ES-I3 (cell line): Measurements from ENCODE around the gene TLR9.
A peak's percentile ranks its signal among the peaks of the same experiment; 100 is the strongest.

Source experiments
- H3K36me3 ChIP-seq: 2 replicates; pipeline ENCODE4 v1.6.1; 2013; ENCODE audit warnings: mild to moderate bottlenecking, low read length, control low read depth, moderate library complexity; ENCODE audit not compliant: insufficient read depth
- H3K4me1 ChIP-seq: 2 replicates; pipeline ENCODE4 v1.6.1; 2013; ENCODE audit warnings: mild to moderate bottlenecking, control low read depth, low read length; ENCODE audit not compliant: insufficient read depth
- H3K9ac ChIP-seq: 2 replicates; pipeline ENCODE4 v1.6.1; 2013; ENCODE audit warnings: low read depth, mild to moderate bottlenecking, low read length, moderate library complexity
- H3K9me3 ChIP-seq: 2 replicates; pipeline ENCODE4 v1.6.1; 2013; ENCODE audit warnings: mild to moderate bottlenecking, low read length, moderate library complexity; ENCODE audit not compliant: control insufficient read depth, insufficient read depth

The TLR9 gene

DNA sequence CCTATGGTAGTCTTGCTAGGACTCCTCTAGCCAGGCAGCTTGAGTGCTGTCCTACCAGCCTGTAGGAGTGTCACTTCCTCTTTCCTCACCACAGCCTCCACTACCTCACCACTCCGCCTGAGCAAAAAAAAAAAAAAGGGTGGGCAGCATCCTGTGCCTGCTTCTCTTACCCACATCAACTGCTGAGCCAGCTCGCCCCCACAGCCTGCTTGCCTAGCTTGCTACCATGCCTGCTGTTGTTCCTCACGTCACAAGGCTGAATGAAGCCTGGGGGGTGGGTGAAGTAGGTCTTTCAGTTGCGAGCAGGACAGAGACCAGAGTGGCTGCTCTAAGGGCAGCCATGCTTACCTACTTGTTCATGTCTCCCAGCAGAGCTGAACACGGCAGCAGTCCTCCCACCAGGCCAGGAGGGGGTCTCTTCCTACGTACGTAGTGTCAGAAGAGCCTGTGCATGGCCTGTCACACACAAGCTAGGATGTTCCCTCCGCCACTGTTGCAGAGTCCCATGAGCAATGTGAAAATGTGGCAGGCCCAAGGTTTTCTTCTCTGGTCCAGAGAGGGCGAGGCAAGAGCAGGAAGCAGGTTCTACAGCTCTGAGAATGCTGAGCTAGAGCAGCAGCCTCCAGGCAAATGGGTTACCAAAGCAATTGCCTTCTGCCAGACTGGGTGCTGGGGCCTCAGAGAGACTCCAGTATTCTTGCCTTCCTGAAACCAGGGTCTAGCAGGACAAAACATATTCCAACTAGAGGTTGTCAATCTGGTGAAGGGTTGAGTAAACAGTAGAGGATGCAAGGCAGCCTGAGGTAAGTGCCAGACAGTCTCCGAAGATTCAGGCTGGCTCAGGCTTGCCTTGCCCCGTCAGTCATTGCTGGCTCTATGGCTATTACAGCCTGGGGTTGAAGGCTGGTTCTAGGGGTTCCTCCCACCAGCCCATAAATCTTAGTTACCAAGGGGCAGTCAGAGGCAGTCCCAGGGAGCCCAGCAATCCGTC, 28.2 kb upstream of the TLR9 start:
- H3K36me3 ChIP-seq = peaks cover 46% of the 10 kb centered on the region

DNA sequence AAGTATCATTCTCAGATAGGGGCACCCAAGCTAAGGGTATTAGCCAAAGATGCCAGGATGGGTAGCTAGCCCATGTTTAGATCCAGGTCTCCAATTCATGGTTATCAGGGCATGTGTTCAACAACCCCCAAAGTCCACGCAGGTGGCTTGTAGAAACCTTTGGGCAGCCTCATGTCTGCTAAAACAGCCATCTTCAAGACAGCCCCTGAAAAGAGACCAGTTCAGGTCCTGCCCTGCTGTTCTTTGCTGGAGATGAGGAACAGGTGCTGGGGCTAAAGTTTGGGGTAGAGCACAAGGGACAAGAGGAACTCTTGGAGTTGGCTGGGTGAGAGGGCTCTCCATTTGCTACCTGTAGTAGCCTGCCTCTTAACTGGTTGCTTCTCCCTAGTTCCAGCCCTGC, 24.7 kb upstream of the TLR9 start:
- Histone ChIP-seq H3K9ac (no peak overlapping the region), H3K4me1 (no peaks in the 10 kb centered on the region), H3K36me3 (peaks cover 15% of the 10 kb centered on the region), H3K9me3 (no peaks in the 10 kb centered on the region)

More for the DNA sequence above, 28.2 kb upstream of the TLR9 start:
- H3K4me1 ChIP-seq = no peaks in the 10 kb centered on the region
- no peaks in the 10 kb centered on the region for H3K9me3 ChIP-seq
- no peak overlapping the region for H3K9ac ChIP-seq

DNA sequence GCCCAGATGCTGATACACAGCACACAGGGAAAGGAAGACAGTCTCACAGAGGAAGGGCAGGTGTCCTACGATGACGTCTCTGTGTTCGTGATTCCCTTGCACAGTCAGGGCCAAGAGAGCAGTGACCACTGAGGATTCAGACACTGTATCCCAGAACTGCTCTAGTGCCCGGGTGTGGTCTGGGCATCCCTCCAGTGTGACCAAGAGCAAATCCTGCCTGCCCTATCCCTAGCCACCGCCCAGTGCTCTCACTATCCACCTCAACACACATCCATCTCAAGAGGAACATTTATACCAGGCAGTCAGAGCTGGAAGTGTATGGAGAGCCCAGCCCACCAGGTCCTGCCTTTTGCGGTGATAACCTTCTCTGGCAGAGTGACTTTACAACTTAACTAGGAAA, 24.2 kb upstream of the TLR9 start:
- no peaks in the 10 kb centered on the region for H3K9me3 ChIP-seq
- H3K9ac ChIP-seq = no peak overlapping the region
- no peaks in the 10 kb centered on the region for H3K4me1 ChIP-seq
- H3K36me3 ChIP-seq = peaks cover 15% of the 10 kb centered on the region

DNA sequence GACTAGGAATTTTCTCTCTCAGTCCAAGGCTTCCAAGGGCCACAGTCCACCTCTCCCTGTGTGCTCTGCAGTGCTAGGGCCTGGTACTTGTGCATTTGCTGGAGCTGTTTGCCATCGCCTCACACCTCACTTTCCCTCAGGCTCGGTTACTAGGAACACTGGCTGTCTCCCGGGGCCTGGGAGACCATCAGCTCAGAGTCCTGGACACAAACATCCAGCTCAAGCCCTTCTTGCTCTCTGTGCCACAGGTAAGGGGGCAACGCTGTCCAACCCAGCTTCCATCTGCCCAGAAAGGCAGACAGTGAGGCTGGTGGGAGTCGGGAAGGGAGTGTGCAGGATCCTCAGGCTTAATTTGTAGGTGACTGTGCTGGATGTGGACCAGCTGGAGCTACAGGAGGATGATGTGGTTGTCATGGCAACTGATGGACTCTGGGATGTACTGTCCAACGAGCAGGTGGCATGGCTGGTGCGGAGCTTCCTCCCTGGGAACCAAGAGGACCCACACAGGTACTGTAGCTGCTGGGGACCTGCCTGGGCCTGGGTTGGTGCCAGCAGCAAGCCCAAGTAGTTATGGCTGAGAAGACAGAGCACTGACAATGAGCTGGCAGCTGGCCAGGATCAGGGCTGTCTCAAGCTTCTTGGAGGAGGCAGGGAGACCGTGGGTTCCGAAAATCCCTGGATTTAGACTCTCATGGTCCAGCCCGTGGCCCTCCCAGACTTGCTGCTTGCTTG, 23.5 kb upstream of the TLR9 start:
- Histone ChIP-seq H3K4me1 (0 out of 2 replicates have a peak, but pooled peaks cover 4% of the 10 kb centered on the region), H3K9me3 (no peaks in the 10 kb centered on the region), H3K36me3 (peaks cover 13% of the 10 kb centered on the region), H3K9ac (no peak overlapping the region)

DNA sequence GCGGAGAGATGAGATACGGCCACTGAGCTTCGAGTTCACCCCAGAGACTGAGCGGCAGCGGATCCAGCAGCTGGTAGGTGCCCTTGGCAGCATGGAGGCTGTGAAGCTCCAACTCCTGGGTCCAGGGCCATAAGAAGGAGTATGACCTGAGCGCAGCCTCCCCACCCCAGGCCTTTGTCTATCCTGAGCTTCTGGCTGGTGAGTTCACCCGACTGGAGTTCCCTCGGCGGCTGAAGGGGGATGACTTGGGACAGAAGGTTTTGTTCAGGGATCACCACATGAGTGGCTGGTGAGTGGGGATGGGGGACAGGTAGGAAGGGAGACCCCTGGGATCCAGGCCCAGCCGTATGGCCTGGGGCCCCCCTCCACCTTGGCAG, 22.7 kb upstream of the TLR9 start:
- Histone ChIP-seq H3K4me1 (0 out of 2 replicates have a peak, but pooled peaks cover 4% of the 10 kb centered on the region), H3K9ac (no peak overlapping the region), H3K9me3 (0 out of 2 replicates have a peak, but pooled peaks cover 3% of the 10 kb centered on the region), H3K36me3 (peaks cover 8% of the 10 kb centered on the region; the same call in 1 of the 2 replicates)

DNA sequence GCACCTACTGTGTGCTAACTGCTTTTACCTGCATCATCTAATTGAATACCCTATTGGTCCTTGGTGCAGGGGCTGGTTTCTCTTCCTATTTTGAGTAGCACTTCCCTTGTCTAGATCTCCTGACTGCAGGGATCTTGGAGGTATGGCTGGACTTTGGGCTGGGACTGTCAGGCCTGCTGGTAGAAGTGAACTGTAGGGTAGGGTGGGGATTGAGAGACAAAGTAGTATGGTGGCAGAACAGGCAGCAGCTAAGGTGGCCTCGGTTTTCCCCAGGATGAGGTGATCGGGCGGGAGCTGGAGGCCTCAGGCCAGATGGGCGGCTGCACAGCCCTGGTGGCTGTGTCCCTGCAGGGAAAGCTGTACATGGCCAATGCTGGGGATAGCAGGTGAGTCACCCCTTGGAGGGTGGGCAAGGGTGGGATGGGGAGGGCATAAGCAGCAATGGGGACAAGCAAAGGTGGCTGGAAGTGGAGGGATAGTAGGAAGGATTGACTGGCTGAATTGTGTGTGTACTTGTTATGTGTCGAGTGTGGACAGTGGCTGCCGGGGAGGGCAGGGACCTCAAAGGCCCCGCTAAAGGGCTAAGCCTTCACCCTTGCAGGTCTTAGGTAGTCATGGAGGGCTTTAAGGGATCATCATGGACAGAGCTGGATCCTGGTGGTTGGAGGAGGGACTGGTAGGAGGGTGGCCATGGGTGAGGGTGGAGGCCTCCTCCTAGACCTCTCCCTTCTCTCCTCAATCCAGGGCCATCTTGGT, 22.1 kb upstream of the TLR9 start:
- Histone ChIP-seq H3K4me1 (0 out of 2 replicates have a peak, but pooled peaks cover 4% of the 10 kb centered on the region), H3K9me3 (0 out of 2 replicates have a peak, but pooled peaks cover 3% of the 10 kb centered on the region), H3K9ac (no peak overlapping the region), H3K36me3 (peaks cover 7% of the 10 kb centered on the region; the same call in 1 of the 2 replicates)

DNA sequence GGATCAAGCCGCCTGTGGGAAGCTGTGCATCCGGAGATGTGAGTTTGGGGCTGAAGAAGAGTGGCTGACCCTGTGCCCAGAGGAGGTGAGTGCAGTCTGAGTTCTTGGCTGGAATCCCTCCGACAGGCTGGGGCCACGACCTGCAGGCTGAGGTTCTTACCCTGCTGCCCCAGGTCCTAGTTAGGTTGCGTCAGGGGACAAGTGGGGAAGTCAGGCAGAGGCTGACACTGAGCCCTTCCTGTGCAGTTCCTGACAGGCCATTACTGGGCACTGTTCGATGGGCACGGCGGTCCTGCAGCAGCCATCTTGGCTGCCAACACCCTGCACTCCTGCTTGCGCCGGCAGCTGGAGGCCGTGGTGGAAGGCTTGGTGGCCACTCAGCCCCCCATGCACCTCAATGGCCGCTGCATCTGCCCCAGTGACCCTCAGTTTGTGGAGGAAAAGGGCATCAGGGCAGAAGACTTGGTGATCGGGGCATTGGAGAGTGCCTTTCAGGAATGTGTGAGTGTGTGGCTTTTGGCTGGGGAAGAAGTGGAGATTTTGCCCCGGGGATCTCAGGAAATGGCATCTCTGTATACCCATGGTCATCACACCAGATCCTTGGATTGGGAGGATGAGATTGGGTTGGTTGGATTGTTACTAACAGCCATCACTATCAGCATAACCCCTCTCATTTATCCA, 21.4 kb upstream of the TLR9 start:
- Histone ChIP-seq H3K9me3 (0 out of 2 replicates have a peak, but pooled peaks cover 3% of the 10 kb centered on the region), H3K4me1 (0 out of 2 replicates have a peak, but pooled peaks cover 4% of the 10 kb centered on the region), H3K9ac (no peak overlapping the region), H3K36me3 (peaks cover 2% of the 10 kb centered on the region; the same call in 1 of the 2 replicates)

DNA sequence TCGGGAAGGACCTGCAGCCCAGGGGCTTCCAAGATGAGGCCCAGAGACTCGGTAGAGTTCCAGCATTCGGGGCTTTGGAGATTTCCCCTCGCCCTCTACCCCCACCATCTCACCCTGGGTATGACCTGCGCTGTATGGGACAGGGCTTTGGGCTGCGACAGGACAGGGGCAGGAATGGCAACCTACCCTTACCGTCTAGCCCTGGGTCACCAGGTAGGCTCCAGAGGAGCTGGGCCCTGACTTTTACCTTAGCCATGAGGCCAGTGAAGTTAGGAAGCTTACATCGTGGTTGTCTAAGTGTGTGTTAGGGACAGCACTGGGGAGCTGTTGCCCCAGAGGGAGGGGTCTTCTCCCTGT, 20.8 kb upstream of the TLR9 start:
- 0 out of 2 replicates have a peak, but pooled peaks cover 3% of the 10 kb centered on the region for H3K9me3 ChIP-seq
- H3K36me3 ChIP-seq = no peaks in the 10 kb centered on the region
- H3K9ac ChIP-seq = peak overlapping the region; percentile 65
- H3K4me1 ChIP-seq = 0 out of 2 replicates have a peak, but pooled peaks cover 4% of the 10 kb centered on the region

DNA sequence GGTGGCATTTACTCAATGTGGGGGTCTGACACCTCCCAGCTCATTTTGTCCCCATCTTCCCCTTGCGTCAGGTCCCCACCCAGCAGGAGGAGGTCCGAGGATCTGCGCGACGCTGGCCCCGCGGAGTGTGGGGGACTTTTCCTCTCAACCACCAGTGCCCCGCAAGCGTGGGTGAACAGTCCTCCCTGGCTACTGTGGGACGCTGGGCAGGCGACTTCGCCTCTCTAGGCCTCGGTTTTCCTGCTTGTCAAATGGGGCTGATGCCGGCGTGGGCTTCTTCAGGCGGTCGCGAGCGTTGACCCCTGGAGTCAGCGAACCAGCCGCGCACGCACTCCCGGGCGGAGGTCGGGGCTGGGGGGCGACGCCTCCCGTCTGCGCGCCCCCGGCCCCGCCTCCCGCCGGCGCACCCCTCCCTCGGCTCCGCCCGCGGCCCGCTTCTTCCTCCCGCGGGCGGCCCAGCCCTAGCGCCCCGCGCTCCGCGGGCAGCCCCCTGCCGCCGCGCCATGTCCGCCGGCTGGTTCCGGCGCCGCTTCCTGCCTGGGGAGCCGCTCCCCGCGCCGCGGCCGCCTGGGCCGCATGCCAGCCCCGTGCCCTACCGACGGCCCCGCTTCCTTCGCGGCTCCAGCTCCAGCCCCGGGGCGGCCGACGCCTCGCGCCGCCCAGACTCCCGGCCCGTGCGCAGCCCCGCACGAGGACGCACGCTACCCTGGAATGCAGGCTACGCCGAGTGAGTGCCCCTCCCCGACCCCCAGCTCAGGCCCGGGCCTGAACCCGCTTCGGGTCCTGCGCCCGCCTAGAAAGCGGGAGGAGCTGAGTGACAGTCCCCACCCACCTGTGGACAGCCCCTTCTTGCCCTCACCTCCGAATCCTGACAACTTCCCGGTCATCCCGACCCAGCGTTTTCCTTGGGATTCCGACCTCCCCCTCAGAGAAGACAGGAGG, 20.1 kb upstream of the TLR9 start, which contains the start of gene PPM1M:
TSS of gene PPM1M (plus strand) at position 438 of the 942 bp plus-strand sequence. CDS start at position 504, 66 bp downstream.
- no peaks in the 10 kb centered on the region for H3K36me3 ChIP-seq
- H3K9ac ChIP-seq = peak within 1 kb of the TSS; percentile 65
- 0 out of 2 replicates have a peak, but pooled peaks cover 3% of the 10 kb centered on the region for H3K9me3 ChIP-seq
- H3K4me1 ChIP-seq = 0 out of 2 replicates have a peak, but pooled peaks cover 7% of the 10 kb centered on the region

DNA sequence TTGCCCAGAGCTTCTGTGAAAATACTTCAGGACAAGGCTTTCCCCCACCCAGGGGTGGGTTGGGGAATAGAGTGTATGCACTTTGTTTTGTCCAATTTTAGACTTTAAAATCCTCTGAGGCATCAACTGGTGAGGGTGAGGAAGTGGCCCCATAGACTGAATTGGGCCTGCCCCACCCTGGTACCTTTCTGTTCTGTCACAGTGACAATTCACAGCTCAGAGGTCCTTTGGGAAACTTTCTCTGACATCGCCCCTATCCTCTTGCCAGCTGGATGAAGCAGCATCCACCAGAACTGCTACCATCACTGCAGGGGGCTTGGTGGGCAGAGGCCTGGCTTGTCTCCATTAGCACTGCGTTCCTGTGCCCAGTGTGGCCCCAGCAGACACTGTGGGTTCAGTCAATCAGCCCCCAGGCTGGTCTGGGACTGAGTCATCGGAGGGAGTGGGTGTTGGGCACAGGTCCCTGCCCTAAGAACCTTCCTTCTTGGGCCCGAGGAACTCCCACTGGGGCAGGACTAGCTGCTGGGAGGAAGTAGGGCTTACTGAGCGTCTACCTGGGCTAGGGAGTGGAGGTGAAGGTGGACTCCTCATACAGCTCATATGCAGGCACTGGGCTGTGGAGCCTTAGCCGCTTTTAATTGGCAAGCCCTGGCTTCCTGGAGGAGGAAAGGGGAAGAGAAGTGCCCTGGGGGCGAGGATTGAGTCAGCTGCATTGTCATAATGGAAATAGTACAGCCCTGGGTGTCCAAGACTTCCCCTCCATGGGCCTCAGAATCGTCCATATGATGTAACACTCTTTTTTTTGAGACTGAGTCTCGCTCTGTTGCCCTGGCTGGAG, 18.6 kb upstream of the TLR9 start:
- Histone ChIP-seq H3K36me3 (no peaks in the 10 kb centered on the region), H3K9ac (no peak overlapping the region), H3K4me1 (peaks cover 13% of the 10 kb centered on the region; the same call in 1 of the 2 replicates), H3K9me3 (0 out of 2 replicates have a peak, but pooled peaks cover 3% of the 10 kb centered on the region)

DNA sequence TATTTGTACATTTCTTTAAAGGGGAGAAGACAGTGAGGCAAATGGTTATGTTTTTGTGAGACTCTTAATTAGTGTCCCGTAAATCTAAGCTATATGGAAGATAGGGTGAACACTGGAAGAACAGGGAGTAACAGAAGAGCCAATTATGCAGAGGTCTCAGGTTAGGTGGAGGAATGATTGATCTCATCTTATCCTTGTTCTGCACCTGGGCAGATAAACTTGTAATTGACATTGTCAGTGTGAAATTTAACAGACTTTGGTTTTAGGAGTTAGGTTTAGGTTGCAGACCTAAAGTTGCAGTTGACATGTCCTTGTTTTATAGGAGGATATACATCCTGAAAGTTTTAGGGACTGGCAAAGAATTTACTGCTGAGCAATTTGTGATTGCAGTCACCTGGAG, 16.6 kb upstream of the TLR9 start:
- H3K36me3 ChIP-seq = no peaks in the 10 kb centered on the region
- no peak overlapping the region for H3K9ac ChIP-seq
- 0 out of 2 replicates have a peak, but pooled peaks cover 3% of the 10 kb centered on the region for H3K9me3 ChIP-seq
- peaks cover 21% of the 10 kb centered on the region; the same call in 1 of the 2 replicates for H3K4me1 ChIP-seq

DNA sequence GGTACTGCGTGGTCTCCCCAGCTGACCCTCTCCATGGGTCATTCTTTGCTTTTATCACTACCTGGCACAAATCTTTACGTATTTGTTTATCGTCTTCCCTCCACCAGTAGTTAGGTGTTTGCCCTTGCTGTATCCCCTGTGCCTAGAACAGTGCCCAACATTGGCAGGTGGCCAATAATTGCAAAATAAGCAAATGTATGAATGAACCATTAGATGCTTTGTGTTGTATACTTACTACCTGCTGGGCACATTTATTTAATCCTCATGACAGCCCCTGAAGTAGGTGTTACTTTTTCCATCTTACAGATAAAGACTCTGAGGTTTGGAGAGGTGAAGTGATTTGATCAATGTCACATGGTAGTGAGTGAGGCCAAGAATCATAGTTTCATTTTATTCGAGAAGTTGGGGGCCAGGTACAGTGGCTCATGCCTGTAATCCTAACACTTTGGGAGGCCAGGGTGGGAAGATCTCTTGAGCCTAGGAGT, 15.5 kb upstream of the TLR9 start:
- 0 out of 2 replicates have a peak, but pooled peaks cover 3% of the 10 kb centered on the region for H3K9me3 ChIP-seq
- H3K36me3 ChIP-seq = no peaks in the 10 kb centered on the region
- H3K4me1 ChIP-seq = peaks cover 30% of the 10 kb centered on the region
- no peak overlapping the region for H3K9ac ChIP-seq
